ENCODE results near the gene MYCN.
A peak's percentile ranks its signal among the peaks of the same experiment; 100 is the strongest.
"Not testable (repeated sequence)": the region's sequence is repeated elsewhere in the genome, so short reads cannot be mapped to it uniquely, and the experiment has no call there.

The MYCN gene

DNA sequence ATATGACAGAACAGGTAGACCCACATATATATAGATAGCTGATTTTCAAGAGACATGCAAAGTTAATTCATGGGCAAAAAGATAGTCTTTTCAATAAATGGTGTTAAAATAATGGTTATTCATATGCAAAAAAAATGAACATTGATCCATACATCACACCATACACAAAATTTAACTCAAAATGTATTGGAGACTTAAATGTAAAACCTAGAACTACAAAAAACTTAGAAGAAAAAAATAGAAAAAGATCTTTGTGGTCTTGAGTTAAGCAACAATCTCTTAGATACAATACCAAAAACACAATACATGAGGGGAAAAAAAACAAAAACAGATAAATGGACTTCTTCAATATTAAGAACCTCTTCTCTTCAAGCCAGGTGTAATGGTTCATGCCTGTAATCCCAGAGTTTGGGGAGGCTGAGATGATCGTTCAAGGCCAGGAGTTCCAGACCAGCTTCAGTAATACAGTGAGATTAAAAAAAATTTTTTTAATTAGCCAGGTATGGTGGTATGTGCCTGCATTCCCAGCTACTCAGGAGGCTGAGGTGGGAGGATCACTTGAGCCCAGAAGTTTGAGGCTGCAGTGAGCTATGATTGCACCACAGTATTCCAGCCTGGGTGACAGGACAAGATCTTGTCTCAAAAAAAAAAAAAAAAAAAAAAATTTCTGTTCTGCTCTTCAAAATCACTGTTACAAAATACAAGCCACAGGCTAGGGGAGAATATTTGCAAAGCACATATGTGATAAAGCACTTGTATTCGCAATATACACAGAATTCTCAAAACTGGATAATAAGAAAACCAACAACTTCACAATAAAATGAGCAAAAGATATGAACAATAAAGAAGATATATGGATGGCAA is 32.7 kb upstream of the MYCN start:
- no peak for DNase-seq (ENCODE audit: low read depth, low spot score)

DNA sequence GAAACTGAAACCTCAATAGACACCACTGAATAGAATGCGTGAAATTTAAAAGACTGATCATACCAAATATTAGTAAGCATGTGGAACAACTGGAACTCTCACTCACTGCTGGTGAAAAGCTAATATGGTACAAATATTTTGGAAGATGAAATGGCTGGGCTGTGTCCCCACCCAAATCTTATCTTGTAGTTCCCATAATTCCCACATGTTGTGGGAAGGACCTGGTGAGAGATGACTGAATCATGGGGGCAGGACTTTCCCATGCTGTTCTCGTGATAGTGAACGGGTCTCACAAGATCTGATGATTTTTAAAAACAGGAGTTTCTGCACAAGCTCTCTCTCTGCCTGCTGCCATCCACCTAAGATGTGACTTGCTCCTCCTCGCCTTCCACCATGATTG is 32.0 kb upstream of the MYCN start:
- no peak for DNase-seq (ENCODE audit: low read depth, low spot score)

DNA sequence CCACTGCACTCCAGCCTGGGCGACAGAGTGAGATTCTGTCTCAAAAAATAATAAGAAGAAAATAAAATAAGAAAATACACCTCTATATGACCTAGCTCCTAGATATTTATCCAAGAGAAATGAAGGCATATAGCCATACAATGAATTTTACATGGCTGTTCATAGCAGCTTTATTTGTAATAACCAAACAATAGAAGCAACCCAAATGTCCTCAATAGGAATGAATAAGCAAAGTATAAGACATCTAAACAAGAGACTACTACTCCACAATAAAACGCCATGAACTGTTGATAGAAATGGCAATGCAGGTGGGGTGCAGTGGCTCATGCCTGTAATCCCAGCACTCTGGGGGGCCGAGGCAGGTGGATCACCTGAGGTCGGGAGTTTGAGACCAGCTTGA is 31.2 kb upstream of the MYCN start:
- DNase-seq (ENCODE audit: low read depth, low spot score): no peak

DNA sequence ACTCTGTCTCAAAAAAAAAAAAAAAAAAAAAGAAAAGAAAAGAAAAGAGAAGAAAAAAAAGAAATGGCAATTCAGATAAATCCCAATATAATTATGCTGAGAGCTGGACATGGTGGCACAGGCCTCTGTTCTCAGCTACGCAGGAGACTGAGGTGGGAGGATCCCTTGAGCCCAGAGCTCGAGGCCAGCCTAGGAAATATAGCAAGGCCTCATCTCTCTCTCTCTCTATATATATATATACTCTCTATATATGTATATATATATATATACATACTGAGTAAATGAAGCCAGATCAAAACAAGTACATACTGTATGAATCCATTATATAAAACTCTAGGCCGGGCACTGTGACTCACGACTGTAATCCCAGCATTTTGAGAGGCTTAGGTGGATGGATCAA is 30.6 kb upstream of the MYCN start:
- DNase-seq (ENCODE audit: low read depth, low spot score): no peak

DNA sequence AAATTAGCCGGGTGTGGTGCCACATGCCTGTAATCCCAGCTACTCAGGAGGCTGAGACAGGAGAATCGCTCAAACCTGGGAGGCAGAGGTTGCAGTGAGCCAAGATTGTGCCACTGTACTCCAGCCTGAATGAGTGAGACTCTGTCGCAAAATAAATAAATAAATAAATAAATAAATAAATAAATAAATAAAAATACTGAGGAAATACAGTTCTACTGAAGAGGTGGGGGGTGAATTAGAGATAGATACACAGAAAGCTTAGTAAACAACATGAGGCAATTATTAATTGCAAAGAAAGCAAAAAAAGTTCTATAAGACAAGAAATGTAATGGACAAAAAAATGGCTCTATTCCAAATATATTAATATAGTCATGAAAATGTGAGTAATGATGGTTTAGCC is 29.1 kb upstream of the MYCN start:
- not testable (repeated sequence) for DNase-seq (ENCODE audit: low read depth, low spot score)

DNA sequence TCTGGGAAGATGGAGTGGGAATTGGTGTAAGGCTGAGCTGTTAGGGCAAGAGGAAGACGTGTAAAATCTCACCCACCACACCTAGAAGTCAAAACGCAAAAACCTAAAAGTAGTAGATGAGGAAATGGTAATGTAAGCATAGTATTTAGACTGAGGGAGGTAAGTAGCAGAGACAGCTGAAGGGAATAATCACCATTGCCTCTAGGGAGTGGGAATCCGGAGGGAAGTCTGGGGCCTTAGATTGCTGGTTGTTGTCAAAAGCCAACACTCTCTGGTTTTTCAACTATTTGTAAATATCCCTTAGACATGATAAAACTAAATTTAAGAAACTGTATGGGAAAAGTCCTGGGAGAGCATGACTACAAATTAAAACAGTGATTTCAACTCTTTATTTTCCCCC is 28.7 kb upstream of the MYCN start:
- DNase-seq (ENCODE audit: low read depth, low spot score): no peak

DNA sequence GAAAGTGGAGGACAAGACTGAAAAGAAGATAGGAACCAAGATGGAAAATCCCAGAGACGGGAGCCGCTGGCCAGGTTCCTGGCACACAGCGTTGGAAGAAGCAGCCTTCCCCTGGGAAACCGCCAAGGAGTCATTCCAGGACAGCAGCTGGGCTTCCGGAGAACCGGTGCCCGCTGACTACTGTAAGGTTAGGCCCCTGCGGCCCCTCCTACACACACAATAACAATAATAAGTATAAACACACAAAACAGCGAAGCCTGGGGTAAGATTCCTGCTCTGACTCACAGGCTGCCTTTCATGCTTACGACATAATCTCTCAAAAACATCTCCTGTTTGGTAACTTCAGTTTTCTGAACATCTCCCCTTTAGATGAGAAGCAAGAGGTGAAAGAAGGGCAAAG is 28.1 kb upstream of the MYCN start:
- DNase-seq (ENCODE audit: low read depth, low spot score): peak; percentile 79

DNA sequence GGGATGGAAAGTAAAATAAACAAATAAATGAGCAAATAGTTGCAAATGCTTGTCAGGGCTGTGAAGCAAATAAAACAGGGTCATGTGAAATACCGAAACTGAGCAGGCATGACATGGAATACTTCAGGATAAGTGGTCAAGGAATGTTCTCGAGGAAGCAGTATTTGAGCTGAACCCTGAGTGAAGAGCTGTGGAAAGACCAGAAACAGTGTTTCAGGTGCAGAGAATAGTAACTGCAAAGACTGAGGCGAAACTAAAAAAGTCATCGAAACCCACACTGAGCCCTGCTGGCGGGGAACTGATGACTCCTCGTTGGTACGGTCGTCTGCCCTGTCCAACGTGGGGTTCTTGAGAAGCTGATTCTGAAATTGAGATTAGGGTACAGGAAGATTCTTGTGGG is 27.2 kb upstream of the MYCN start:
- no peak for DNase-seq (ENCODE audit: low read depth, low spot score)

DNA sequence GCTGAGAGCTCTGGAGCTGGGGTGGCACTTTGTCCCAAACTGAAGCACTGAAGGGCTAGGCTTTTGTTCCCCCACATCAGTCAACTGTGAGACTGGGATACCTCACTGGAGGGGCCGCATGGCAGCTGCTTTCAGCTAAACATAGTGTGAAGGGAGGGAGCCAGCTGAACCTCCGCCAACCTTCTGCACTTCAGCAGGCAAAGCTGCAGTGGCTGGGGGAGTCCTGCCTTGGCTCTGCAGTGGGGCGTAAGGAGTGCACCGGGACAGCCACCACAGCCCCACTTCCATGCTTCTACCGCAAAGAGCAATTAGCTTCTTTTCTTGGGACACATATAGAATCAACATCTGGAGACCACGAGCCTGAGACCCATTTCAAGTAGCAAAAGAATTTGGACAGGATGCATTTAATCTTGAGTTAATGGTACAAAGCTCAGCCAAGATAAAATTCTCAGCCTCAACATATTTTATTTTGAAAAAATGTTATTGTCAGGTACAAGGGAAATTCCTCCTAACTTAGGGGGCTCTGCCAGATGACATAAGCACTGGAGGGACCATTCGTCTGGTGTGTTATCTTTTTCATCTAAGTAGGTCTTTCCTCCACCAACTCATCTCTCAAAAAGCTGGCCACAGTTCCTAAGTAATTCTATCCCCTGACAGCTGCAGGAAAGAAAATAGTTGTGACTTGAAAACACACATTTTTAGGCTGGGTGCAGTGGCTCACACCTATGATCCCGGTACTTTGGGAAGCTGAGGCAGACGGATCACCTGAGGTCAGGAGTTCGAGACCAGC is 25.6 kb upstream of the MYCN start:
- DNase-seq (ENCODE audit: low read depth, low spot score): no peak

DNA sequence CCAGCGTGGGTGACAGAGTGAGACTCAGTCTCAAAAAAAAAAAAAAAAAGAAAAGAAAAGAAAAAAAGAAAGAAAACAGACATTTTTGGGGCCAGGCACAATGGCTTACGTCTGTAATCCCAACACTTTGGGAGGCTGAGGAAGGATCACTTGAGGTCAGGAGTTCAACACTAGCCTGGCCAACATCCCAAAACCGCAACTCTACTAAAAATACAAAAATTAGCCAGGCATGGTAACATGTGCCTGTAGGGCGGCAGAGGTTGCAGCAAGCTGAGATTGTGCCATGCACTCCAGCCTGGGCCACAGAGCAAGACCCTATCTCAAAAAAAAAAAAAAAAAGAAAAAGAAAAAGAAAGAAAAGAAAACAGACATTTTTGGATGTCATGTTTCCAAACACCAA is 24.8 kb upstream of the MYCN start:
- DNase-seq (ENCODE audit: low read depth, low spot score): not testable (repeated sequence)

DNA sequence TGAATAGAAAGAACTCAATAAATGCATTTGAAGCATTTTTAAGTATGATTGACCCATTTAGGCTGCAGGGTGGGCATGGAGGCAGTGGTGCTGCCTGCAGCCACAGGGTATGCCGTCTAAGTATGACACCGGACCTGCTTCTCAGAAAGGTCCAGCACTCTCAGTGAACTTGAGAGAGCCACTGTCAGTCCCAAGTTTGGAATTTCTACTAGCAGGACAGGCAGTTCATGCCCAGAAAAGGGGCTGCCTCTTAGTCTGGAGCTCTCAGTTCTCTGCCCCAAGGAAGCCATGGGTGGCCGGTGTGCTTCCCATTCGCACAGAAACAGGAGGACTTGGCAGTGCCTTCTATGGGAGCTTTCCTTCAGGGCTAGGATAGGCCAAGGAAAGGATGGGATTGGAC is 24.0 kb upstream of the MYCN start:
- no peak for DNase-seq (ENCODE audit: low read depth, low spot score)

DNA sequence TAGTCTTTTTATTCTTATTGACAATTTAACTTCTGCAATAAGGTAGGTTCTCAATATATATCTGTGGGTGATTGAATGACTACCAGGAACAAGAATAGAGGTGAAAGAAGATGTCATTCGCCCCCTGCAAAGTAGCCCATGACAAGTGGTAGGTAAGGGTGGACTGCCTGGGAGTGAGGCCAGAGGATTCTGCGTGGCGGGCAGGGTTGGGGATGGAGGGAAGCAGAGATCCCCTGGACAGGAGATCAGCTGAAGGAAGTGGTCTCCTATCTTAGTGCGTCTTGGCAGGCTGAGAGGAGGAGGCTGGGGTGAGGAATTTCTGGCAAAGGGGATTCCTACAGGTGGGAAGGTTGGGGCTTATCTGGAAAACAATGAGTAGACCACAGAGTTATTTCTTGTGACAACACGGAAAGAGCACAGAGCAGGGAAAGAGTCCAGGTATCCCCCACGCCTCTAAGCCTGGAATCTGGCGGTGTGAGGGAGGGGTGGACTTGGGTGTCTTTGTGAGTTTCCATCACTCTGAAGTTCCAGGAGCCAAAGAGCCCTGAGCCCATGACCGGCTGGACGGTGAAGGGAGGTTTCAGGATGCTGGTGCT is 21.5 kb upstream of the MYCN start:
- DNase-seq (ENCODE audit: low read depth, low spot score): no peak

DNA sequence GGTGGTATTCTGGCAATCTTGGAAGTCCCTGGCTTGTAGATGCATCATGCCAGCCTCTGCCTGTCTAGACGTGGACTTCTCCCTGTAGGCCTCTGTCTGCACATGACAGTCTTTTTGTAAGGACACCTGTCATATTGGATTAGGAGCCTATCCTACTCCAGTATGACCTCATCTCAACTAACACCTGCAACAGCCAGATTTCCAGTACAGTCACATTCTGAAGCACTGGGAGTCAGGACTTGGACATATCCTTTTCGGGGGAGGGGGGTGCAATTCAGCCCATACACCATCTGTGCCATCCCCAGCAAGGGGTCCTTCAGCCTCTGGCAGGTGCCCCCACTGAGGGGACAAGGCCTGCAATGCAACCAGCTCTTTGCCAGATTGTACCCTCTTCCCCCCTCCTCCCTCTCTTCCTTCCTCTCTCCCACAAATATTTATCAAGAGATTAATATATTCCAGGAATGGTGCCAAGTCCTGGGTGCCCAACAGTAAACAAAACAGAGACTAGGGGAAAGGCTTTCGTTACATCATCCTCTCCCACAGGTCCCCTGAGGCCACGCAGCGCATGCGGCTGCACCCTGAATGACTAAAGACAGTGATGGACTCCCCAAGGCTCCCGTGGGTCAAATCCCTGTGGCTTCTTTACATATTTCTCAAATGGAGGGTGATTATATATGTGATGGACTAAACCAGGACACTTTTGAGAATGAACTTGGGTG is 20.5 kb upstream of the MYCN start:
- DNase-seq (ENCODE audit: low read depth, low spot score): no peak

DNA sequence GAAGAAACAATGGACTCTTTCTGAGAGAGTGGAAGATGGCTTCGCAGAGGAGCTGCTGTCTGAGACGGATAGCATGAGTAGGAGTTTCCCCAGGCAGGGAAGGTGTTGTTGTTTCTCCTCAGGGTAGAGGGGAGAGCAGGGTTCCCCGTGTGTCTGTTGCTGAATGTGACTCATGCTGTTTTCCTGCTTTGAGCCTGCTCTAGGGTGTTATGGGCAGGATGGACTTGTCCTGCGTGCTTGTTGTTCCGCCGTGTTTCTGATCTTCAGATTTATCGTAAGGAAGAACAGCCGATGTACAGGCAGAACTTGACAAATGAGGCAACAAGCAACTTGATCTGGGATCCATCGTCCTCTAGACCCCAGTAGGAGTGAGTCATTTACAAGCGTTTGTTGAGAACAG is 19.7 kb upstream of the MYCN start:
- peak; percentile 47 for DNase-seq (ENCODE audit: low read depth, low spot score)

DNA sequence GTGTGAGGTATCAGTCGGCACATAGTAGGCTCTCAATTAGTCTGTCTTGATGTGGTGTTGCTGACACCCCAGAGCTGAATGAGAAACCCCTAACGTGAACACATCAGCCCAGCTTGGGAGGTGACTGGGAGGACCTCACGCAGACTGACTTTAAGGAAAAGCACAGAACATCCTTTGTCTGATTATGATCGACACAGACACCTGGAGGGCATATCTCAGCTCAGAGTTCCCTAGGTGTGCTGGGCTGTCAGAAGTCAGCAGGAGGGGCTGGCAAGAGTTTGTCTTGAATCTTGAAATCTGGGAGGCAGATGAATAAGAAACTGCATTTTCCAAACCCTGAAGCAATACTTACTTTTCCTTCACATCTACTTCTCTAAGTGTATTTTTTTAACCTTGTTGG is 16.8 kb upstream of the MYCN start:
- no peak for DNase-seq (ENCODE audit: low read depth, low spot score)

DNA sequence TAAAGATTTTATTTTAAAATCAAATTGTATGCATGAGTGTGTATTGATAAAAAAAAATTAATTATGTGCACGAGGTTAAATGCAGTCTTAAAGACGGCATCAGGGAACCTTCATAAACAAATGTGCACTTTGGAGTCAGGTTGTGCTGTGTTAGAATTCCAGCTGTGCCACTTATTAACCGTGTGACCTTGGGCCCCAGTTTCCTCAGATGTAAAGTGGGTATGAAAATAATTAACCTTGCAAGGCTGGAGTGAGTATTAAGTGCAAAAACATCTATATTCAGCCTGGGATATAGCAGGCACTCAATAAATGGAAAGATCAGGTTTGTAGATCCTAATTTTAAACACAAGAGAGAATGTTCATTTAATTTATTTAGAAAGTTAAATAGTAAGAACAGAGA is 14.5 kb upstream of the MYCN start:
- no peak for DNase-seq (ENCODE audit: low read depth, low spot score)

DNA sequence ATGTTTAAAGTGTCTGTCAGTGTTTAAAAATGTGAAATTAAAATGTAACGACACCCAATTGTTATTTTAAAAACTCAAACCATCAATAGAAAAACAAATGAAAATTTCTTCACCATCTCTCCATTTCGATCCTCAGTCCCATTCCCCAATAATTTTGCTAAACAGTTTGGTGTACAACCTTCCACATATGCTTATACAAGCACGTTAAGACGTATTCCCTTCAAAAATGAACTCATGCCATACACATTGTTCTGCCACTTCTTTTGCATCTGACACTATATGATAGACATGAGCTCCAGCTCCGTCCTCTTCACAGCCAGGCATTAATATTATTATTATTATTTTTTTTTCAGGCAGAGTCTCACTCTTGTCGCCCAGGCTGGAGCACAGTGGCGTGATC is 14.1 kb upstream of the MYCN start:
- no peak for DNase-seq (ENCODE audit: low read depth, low spot score)

DNA sequence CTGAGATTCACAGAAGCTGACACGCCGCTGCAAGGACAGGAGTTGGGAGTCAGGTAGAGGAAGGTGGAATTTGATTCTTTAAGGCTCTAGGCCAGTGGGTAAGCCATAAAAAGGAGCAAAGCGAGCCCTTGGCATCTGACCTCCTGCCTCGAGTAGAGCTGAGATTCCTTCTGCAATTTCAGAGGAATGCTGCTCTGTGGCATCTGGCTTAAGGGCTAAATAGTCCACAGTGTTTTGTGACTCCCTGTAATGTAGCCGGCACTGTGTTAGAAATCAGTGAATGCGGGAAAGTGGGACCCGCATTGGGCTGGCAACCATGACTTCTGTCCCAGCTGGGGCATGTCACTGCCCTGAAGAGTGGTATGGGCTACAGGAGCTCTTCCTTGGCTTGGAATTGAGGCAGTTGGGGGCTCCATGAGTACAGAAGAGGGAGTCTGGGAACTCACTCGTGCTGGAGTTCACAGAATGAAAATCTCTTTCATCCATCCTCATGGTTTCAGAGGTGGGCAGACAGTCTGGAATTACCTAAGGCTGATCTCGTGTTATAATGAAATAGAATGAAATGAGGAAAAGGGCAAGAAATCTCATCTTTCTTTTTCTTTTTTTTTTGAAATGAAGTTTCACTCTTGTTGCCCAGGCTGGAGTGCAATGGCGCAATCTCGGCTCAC is 12.7 kb upstream of the MYCN start:
- DNase-seq (ENCODE audit: low read depth, low spot score): peak; percentile 75

DNA sequence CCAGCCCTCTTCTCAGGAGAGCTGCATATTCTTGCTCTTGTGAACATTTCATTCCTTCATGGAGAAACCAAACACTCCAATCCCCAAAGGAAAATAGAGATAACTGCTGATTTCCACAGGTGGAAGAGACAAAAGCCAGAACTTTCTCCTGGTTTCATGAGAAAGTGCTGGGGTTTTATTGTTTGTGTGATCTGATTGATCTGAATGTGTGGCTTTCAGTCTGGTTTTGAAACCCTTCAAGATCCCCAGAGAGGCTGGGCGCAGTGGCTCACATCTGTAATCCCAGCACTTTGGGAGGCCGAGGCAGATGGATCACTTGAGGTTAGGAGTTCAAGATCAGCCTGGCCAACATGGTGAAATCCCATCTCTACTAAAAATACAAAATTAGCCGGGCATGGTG is 11.3 kb upstream of the MYCN start:
- not testable (repeated sequence) for DNase-seq (ENCODE audit: low read depth, low spot score)

DNA sequence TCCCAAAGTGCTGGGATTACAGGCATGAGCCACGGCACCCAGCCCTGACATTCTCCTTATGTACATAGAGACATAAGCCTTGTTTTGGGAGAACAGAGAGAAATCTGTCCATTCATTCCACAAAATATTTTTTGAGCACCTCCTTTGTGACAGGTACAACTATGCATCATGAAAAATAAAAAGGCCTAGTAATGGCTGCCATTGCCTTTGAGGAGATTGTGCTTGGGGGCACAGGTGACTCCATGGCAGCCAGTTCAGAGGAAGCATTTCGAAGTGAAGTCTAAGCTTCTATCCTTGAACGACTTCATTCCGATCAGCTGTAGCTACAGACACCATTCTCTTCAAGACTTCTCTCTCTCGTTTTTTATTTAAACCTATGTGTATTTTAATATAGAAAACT is 10.5 kb upstream of the MYCN start:
- no peak for DNase-seq (ENCODE audit: low read depth, low spot score)

DNA sequence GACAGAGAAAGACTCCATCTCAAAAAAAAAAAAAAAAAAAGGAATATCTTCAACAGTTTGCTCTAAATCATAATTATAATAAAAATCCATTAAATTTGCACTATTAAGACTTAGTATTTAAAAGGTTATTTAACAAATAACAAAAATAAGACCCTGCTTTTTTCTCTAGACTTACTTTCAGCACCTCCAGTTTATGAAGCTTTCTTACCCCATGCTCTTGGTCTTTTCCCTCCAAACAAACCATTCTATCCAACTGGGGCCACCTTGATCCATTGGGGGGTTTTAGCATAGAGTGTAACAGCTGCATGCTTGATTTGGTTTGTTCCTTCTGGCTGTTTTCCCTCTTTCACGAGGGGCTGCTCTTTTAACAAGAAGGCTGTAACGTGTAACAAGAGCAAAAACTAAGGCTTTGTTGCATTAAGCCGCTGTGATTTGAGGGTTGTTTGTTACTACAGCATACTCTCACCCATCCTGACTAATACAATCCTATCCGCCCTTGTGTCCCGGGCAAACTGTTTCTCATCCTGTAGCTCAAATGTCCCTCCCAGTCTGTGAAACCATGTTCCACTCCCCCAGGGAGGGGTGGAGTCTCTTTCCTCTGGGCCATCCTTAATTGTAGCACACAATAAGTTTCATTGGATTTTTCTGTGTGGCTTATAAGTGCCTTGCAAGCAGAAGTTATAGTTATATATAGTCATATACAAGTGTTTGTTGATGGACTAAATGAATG is 9.6 kb upstream of the MYCN start:
- DNase-seq (ENCODE audit: low read depth, low spot score): no peak
